Pulmonary artery endothelial cell (primary cell): ENCODE results near the gene ZNF184. TPM values are rescaled to one million over a fixed set of nuclear protein-coding genes. Genes with fewer than 3 reads are reported as not detected.
"Not testable (repeated sequence)": the region's sequence is repeated elsewhere in the genome, so short reads cannot be mapped to it uniquely, and the experiment has no call there.

Experiments
- DNase-seq: peaks from one replicate; pipeline ENCODE4 v3.0.0-alpha.2; 2011; ENCODE audit warnings: low read depth, low spot score
- total RNA-seq: library from RNA; depleted of rRNA; stranded (reverse); fragments of >200 nt; gene quantifications from 2 replicates; pipeline ENCODE4 v1.2.3, GENCODE V29; 2014

Gene ZNF184
- total RNA-seq, 1 donor from 2014 or later: 6.9 TPM

DNA sequence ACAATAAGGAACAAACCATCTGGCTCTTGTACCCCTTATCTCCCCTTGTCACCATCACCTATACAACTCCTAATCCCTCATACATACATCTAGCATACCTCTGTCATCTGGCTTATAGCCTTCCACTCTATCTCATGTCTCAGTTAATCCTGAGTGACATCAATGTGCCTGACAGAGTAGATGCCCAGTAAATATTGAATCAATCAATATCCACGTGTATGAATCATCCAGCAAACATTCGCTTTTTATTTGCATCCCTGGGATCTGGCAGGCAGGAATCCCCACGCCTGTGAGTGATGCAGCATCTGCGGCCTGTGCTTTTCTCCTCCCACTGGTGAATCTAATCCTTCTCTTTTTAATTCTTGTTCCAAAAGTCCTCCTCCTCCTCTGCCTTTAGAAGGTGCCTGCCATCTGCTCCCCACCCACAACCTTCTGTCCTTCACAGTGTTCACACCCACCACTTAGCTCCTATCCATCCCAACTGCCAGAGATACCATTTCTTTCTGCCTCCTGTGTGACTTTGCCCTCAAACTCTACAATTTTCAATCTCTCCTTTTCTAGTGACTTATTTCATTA lies 46.8 kb downstream of the ZNF184 start:
- DNase-seq: no peak

DNA sequence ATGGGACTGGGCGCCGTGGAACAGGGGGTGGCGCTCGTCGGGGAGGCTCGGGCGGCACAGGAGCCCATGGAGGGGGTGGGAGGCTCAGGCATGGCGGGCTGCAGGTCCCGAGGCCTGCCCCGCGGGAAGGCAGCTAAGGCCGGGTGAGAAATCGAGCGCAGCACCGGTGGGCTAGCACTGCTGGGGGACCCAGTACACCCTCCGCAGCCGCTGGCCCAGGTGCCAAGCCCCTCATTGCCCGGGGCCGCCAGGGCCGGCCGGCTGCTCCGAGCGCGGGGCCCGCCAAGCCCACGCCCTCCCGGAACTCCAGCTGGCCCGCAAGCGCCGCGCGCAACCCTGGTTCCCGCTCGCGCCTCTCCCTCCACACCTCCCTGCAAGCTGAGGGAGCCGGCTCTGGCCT lies 48.1 kb downstream of the ZNF184 start:
- DNase-seq: not testable (repeated sequence)

DNA sequence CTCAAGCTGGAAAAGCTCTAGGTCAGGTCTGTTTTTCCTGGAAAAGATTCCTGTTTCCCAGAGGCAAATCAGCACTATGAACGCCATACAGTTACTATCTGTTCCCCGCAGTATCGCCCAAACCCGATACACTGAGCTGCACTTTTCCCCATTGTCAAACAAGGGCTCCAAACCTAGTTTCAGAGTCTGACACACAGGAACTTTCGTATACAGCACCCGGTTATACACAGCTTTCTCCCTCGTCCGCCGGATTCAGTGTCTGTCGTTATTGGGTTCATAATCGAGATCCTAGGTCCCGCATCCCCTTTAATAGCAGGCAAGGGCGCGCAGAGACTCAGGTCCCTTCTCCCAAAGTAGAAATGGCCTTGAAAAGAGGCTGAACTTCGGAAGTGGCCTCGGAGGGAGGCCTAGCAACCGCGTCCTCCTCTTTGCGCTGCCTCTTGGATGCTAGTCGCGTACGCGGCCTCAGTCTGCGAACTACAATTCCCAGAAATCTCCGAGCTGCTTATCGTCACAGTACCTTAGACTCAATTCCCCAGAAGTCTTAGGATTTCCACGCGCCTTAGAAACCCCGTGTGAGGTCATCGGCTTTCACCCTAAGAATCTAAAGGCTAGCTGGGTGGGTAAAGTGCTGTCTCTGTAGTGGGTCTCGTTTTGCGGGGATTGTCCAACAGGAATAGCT lies 50.1 kb downstream of the ZNF184 start:
- DNase-seq: no peak

DNA sequence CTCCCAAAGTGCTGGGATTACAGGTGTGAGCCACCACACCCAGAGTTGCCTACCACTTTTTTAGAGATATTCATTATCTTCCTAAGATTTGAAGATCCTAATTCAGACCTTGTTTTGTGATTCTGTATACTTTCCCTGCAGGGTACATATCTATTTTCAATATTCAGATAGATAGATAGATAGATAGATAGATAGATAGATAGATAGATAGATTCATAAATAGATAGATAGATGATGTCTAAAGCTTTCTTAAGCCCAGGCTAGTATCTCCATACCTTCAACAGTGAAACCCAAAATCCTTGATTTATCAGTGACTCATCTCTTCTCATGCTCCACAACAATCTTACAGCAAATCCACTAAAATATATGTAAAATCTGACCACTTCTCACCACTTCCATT lies 53.5 kb downstream of the ZNF184 start:
- DNase-seq: no peak

DNA sequence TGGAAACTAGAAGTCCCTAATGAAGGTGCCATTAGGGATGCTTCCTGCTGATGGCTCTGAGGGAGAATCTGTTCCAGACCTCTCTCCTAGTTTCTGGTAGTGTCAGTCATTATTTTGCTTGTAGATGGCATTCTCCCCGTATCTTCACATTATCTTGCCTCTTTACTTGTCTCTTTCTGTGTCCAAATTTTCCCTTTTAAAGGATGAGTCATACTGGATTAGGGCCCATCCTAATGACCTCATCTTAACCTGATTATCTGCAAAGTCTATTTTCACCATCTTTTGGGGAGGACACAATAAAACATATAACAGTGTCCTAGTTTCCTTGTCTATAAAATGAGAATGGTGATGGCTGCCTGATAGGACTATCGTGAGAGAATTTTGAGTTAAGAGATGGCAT lies 57.0 kb downstream of the ZNF184 start:
- DNase-seq: no peak

DNA sequence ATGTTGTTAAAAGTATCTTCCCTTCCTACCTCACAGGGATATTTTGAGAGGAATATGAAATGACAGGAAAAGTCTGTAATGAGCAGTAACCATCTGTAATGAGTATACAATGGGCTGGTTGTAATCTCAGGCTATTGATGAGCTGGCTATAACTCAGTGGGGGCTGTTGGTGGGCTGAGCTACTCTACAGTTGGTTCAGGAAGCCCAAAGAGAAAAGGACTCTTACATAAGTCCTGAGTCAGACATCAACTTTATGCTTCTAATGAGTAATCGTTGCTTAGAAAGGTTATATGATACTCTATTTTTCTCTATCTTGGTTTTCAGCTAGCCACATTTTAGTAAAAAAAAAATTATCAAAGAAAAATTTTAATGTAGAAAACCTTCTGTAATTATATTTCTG lies 57.9 kb downstream of the ZNF184 start:
- DNase-seq: no peak

DNA sequence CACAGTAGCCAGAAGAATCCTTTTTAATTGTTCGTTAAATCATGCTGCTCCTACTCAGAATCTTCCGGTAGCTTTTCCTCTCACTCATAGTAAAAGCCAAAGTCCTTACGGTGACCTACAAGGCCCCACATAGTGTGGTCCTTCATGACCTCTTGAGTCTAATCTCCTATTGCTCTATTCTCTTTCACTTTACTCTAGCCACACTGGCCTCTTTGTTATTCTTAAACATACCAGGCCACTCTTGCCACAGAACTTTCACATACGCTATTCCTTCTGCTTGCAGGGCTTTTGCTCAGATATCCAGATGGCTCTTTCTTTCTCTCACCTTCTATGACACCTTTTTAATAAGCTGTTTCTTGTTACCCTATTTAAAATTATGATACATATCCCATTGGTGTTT lies 58.6 kb downstream of the ZNF184 start:
- no peak for DNase-seq

DNA sequence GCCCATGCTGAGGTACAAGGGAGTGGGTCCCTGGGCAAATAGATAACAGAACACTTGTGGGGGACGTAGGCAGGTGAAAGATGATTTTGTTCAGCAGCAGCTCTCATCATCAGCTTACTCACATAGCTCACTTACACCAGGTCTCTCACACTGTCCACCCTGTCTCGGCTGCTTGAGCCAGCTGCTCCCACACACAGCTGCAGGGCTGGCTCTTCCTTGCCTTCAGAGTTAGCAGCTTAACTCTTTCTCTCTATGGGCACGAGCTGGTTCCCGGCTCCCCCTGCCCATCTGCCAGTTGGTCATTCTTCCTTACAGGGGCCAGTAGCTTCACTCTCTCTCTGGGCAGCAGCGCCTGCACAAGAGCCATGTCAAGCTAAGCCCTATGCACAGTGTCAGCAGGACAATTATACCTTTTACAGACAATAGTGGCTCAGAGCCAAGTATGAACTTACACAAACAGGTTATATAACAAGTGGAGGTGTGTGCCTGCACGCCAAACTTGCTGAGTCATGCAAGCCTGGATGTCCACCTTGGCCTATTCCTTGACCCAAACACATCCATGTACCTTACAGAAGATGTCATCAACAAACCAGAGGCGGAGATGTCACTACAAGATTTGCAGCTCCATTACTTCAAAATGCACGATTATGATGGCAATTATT lies 65.6 kb downstream of the ZNF184 start:
- DNase-seq: no peak

DNA sequence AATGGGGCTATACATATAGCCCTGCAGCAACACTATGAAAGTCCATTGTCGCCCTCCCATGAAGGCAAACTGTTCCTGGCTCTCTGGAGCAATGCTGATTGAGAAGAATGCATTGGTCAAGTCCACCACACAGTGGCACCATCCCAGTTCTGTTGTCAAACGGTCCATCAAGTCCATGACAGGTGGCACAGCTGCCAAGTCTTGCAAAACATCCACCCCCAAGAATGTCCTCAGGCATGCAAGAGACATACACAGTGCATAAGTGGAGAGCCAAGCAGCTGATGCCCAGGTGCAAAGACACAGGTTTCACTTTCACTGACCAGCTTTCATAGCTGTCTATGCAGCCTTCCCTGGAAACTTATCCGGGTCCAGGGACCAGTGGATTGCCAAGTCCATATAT lies 66.8 kb downstream of the ZNF184 start:
- no peak for DNase-seq

DNA sequence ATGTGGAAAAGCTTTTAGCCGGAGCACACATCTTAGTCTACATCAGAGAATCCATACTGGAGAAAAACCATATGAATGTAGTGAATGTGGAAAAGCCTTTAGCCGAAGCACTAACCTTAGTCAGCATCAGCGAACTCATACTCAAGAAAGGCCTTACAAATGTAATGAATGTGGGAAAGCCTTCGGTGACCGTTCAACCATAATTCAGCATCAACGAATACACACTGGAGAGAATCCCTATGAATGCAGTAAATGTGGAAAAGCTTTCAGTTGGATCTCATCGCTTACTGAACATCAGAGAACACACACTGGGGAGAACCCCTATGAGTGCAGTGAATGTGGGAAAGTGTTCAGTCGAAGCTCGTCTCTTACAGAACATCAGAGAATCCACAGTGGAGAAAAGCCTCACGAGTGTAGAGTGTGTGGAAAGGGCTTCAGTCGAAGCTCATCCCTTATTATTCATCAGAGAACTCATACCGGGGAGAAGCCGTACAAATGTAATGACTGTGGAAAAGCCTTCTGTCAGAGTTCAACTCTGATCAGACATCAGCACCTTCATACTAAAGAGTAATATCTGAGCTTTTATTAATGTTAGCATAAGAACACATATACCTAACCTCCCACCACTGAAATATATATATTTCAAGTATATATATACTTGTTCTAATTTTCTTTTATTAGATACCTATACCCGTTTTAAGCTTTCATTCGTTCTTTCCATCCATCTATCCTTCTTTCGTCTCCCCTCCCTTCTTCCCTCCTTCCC lies 71.8 kb downstream of the ZNF184 start:
- no peak for DNase-seq

Other genes starting within 250 kb of the ZNF184 start
- gene PRSS16, start 225.4 kb downstream of the ZNF184 start, total RNA-seq: not detected in 2 replicates
- gene POM121L2, start 160.8 kb downstream of the ZNF184 start, total RNA-seq: not detected in 2 replicates
- gene ZNF391, start 84.3 kb downstream of the ZNF184 start, total RNA-seq: 0.20 and 0.71 TPM in 2 replicates